Upper lobe of left lung (tissue), 6 donors: ENCODE results near the gene TSPAN11. TPM values are rescaled to one million over a fixed set of nuclear protein-coding genes. Genes with fewer than 3 reads are reported as not detected.
A peak's percentile ranks its signal among the peaks of the same experiment; 100 is the strongest.

Source experiments
- ATAC-seq, 2 donors: fragments of 200-7000 bp; cut with Tn5 transposase; one replicate each; pipeline ENCODE4 v1.9.1; 2022; ENCODE audit warnings: mild to moderate bottlenecking in 2 of 2, moderate library complexity in 2 of 2; ENCODE audit not compliant: low FRiP score in 2 of 2
- DNase-seq, 2 donors: peaks; one replicate each; pipeline ENCODE4 v3.0.0-alpha.2; 2019 to 2020
- H3K27ac ChIP-seq, 4 donors: fragments of 200-600 bp; sonication (generic); one replicate each; pipeline ENCODE4 v1.5.1; 2016 to 2019
- H3K27me3 ChIP-seq, 4 donors: fragments of 200-600 bp; sonication (generic); one replicate each; pipeline ENCODE4 v1.5.1; 2017 to 2019
- H3K36me3 ChIP-seq, 4 donors: fragments of 200-600 bp; sonication (generic); one replicate each; pipeline ENCODE4 v1.5.1; 2016 to 2019
- H3K4me1 ChIP-seq, 4 donors: fragments of 200-600 bp; sonication (generic); one replicate each; pipeline ENCODE4 v1.5.1; 2018 to 2019
- H3K4me3 ChIP-seq, 4 donors: fragments of 200-600 bp; sonication (generic); one replicate each; pipeline ENCODE4 v1.5.1; 2017 to 2019; ENCODE audit warnings: mild to moderate bottlenecking in 2 of 4, moderate library complexity in 1 of 4
- H3K9me3 ChIP-seq, 4 donors: fragments of 200-600 bp; sonication (generic); one replicate each; pipeline ENCODE4 v1.5.1; 2018 to 2019
- EP300 ChIP-seq, 4 donors: sonication (generic); formaldehyde crosslinking; IDR thresholded peaks; one replicate each; pipeline ENCODE4 v1.5.1; 2017; ENCODE audit warnings: antibody characterized with exemption in 4 of 4, control low read depth in 2 of 4
- POLR2A ChIP-seq, 4 donors: fragments of 450-650 bp; IDR thresholded peaks; one replicate each; pipeline ENCODE4 v1.5.1; 2016 to 2017; ENCODE audit warnings: antibody characterized with exemption in 4 of 4, mild to moderate bottlenecking in 2 of 4
- POLR2AphosphoS5 ChIP-seq, 2 donors: sonication (generic); formaldehyde crosslinking; IDR thresholded peaks; one replicate each; pipeline ENCODE4 v1.5.1; 2017; ENCODE audit warnings: antibody characterized with exemption in 2 of 2
- WGBS, 2 donors: methylation state at CpG; one replicate each; pipeline ENCODE4 v1.1.5; 2017 to 2018; 5-methylcytosine and 5-hydroxymethylcytosine counted together
- total RNA-seq, 6 donors: library from RNA; depleted of rRNA in 4 of 6; stranded (reverse); fragments of >200 nt in 4 of 6; gene quantifications; one replicate each; pipeline versions ENCODE4 v1.1.0 to v1.2.1, GENCODE V29; 2016 to 2021
- TF ChIP-seq, protein P1 (sequence below), 6 experiments: fragments of 450-650 bp in 4 of 6; fragments of 200-600 bp in 2 of 6; sonication (generic) in 2 of 6; IDR thresholded peaks; one replicate each; pipeline ENCODE4 v1.5.1; 2016 to 2019; ENCODE audit warnings: antibody characterized with exemption in 6 of 6
- donor health status: DM: no; HTN: no; CAD: no; lungs with moderate emphysema.
- donor health status: DM: no; HTN: yes; CAD: no; lungs with severe emphysema.

TSPAN11 gene
- total RNA-seq, 6 donors from 2014 or later: 1.0 to 9.7 (median 3.5) TPM

DNA sequence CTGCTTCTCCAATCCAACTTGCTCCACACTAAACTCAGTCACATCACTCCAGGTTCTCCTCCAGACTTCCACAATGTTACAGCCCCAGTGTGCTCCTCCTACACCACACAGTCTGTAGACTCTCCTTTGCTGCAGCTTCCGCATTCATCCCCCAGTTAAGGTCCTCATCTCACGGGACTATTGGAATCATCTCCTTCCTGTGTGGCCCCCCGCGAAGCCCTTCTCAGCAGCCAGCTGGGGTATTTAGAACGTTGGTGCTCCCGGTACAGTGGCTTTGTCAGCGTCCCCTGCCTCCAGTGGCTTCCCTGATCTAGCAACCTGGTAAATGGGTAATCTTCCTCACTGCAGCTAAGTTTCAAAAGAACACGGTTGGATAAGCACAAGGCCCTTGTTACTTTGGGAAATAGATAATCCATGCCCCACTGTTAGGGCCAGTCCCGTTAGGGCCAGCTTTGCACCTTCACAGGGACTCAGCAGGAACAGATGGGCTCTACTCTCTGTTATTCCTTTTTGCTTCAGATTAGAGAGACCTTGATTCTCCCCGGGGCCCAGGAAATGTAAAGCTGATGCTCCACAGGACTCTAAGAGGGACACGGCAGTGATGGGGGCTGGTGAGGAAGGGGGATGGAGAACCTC lies 823 bp upstream of the TSPAN11 start:
- peaks cover 4 to 15% (median 10%) of the 10 kb centered on the region in 4 donors for H3K4me1 ChIP-seq
- H3K9me3 ChIP-seq: no peaks in the 10 kb centered on the region
- 62 to 79% methylated on average over 9 to 11 of the region's 11 CpGs for WGBS, 2 donors
- DNase-seq (no peak), ATAC-seq (no peak)
- H3K27ac ChIP-seq: peak overlapping the region in 3 of 4 donors; percentile 54 to 70 (median 60)
- H3K36me3 ChIP-seq: no peaks in the 10 kb centered on the region
- TF ChIP-seq EP300 (IDR thresholded peaks at IDR 0.05): no peak
- TF ChIP-seq, protein P1, sequence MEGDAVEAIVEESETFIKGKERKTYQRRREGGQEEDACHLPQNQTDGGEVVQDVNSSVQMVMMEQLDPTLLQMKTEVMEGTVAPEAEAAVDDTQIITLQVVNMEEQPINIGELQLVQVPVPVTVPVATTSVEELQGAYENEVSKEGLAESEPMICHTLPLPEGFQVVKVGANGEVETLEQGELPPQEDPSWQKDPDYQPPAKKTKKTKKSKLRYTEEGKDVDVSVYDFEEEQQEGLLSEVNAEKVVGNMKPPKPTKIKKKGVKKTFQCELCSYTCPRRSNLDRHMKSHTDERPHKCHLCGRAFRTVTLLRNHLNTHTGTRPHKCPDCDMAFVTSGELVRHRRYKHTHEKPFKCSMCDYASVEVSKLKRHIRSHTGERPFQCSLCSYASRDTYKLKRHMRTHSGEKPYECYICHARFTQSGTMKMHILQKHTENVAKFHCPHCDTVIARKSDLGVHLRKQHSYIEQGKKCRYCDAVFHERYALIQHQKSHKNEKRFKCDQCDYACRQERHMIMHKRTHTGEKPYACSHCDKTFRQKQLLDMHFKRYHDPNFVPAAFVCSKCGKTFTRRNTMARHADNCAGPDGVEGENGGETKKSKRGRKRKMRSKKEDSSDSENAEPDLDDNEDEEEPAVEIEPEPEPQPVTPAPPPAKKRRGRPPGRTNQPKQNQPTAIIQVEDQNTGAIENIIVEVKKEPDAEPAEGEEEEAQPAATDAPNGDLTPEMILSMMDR (IDR thresholded peaks at IDR 0.05): no peak
- TF ChIP-seq POLR2AphosphoS5 (IDR thresholded peaks at IDR 0.05): no peak
- no peak for TF ChIP-seq POLR2A (IDR thresholded peaks at IDR 0.05)
- peak overlapping the region in 3 of 4 donors; percentile 36 to 52 (median 51) for H3K4me3 ChIP-seq
- peaks cover 0 to 7% (median 3%) of the 10 kb centered on the region in 4 donors for H3K27me3 ChIP-seq

DNA sequence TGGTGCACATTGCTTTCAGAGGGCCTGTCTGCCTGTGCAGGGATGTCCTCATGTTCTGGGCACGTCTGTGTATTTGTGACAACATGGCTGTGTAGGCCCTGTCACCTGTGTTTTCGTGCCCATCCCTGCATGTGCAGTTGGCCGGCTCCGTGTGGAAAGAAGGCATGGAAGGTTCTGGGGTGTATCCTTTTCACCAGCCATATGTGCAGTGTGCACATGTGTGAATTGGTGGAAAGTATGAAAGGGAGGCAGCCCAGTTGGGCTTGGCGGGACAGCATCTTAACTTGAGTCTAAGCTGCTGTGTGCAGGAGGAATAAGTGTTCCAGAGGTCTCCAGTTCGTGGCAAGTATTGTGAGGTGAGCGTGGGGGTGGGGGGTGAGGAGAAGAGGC lies 669 bp downstream of the TSPAN11 start:
- TF ChIP-seq EP300 (IDR thresholded peaks at IDR 0.05) (no peak), POLR2A (IDR thresholded peaks at IDR 0.05) (no peak), POLR2AphosphoS5 (IDR thresholded peaks at IDR 0.05) (no peak)
- TF ChIP-seq, protein P1 (IDR thresholded peaks at IDR 0.05): no peak
- 82 to 86% methylated on average over 7 of the region's 7 CpGs for WGBS, 2 donors
- no peak for DNase-seq
- no peak for ATAC-seq
- H3K36me3 ChIP-seq: no peaks in the 10 kb centered on the region
- no peaks in the 10 kb centered on the region for H3K9me3 ChIP-seq
- peaks cover 4 to 15% (median 10%) of the 10 kb centered on the region in 4 donors for H3K4me1 ChIP-seq
- H3K27ac ChIP-seq: peak overlapping the region in 2 of 4 donors; percentile 54 to 70
- H3K4me3 ChIP-seq: peak overlapping the region in 1 of 4 donors; percentile 52
- H3K27me3 ChIP-seq: peaks cover 0 to 7% (median 3%) of the 10 kb centered on the region in 4 donors

DNA sequence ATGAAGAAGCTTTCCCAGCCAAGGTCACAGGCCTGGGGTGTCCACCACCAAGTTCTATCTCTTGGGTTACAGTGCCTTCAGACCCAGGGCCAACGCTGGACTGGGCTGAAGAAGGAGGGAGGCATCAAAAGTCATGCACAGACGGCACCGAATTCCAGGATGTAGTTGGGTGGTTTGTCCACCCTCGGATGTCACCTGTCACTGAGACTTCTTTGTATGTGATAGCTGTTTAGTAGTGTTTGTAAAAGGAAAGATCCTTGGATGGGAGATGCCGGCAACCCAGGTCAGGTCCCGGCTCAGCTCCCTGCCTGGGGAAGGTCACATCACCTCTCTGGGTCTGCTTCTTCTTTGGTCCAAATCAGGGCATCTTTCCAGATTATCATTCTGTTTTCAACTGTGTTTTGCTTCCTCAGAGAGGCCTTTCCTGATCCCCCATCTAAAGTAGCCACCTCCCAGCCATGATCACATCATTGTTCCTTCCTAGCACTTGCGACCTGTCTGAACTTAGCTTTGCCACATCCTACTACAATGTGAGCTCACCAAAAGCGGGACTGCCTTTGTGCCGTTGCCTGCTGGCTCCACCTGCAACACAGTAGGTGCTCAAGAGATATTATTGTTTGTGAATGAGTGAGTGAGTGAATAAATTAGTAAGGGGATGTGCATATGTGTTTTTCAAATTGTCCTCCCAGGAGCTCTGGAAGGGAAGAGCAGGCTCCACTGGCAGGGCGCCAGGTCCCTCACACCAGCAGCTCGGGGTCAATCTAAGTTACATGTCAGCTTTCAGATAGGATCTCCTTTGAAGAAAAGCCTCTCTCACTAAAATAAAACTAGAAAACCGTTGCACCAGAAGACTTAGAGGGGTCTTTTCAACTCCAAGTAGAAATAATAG lies 2.1 kb downstream of the TSPAN11 start:
- Histone ChIP-seq H3K27me3 (peaks cover 0 to 7% (median 3%) of the 10 kb centered on the region in 4 donors), H3K27ac (no peak overlapping the region), H3K4me1 (peaks cover 4 to 15% (median 10%) of the 10 kb centered on the region in 4 donors), H3K36me3 (no peaks in the 10 kb centered on the region), H3K9me3 (no peaks in the 10 kb centered on the region), H3K4me3 (no peak overlapping the region)
- 60 to 63% methylated on average over 9 to 12 of the region's 12 CpGs for WGBS, 2 donors
- TF ChIP-seq EP300 (IDR thresholded peaks at IDR 0.05) (no peak), POLR2AphosphoS5 (IDR thresholded peaks at IDR 0.05) (no peak), POLR2A (IDR thresholded peaks at IDR 0.05) (no peak)
- TF ChIP-seq, protein P1 (IDR thresholded peaks at IDR 0.05): no peak
- ATAC-seq: no peak
- DNase-seq: no peak

DNA sequence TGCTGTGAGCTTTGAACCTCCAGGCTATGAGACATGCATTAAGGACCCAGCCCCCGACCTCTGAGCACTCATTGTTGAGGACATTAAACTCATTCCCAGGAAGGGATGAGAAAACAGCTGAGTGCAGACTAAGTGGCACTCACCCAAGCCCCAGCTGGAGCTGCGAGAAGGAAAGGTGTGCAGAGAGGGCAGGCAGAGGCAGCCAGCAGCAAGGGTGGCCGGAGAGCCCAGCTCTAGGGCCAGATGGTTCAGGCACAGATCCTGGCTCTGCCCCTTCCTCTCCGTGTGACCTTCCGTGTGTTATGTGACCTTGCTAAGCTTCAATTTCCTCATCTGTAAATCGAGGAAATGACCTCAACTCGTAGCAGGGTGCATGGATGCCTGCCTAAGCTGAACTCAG lies 3.7 kb downstream of the TSPAN11 start:
- H3K27ac ChIP-seq: peak overlapping the region in 1 of 4 donors; percentile 32
- ATAC-seq (no peak), DNase-seq (no peak)
- H3K27me3 ChIP-seq: peaks cover 0 to 7% (median 3%) of the 10 kb centered on the region in 4 donors
- TF ChIP-seq EP300 (IDR thresholded peaks at IDR 0.05) (no peak), POLR2A (IDR thresholded peaks at IDR 0.05) (no peak), POLR2AphosphoS5 (IDR thresholded peaks at IDR 0.05) (no peak)
- TF ChIP-seq, protein P1 (IDR thresholded peaks at IDR 0.05): no peak
- WGBS, 2 donors: 58% methylated on average over 6 to 7 of the region's 7 CpGs
- no peaks in the 10 kb centered on the region for H3K9me3 ChIP-seq
- H3K4me1 ChIP-seq: peaks cover 4 to 15% (median 10%) of the 10 kb centered on the region in 4 donors
- H3K4me3 ChIP-seq: no peak overlapping the region
- no peaks in the 10 kb centered on the region for H3K36me3 ChIP-seq
